Endometrium (tissue), 2 donors: ENCODE data around the gene GNAS-AS1.

Experiments
- FAIRE-seq: peaks from 2 replicates; lab custom pipeline; 2012; peaks lifted over from hg19 to GRCh38; lab: Jason Lieb, UNC
- donor health status: control.
- donor health status: control.

The GNAS-AS1 gene

GRCh38 chr20:58884966-58885365 is 34.3 kb upstream of the GNAS-AS1 start:
- FAIRE-seq, result no peak

- FAIRE-seq, result no peak
Measured at GRCh38 chr20:58883241-58883691, 32.6 kb upstream of the GNAS-AS1 start.

DNA sequence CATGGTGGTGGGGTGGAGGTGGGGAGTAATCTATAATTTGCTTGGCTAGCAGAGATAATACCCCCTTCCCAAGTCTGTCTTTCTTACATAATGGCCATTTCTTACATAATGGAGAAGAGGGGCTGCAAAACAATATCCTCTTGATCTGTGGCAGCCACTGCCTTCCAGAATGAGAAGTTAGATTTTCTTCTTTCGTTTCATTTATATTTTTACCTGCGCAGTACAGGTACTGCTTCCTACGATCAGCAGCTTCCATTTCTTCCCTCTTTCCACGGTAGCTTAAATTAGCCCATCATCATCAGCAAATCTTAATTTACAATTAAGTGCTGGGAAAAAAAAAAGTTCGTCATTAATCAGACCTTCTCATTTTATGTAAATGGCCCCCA is 32.0 kb upstream of the GNAS-AS1 start:
- no peak for FAIRE-seq

DNA sequence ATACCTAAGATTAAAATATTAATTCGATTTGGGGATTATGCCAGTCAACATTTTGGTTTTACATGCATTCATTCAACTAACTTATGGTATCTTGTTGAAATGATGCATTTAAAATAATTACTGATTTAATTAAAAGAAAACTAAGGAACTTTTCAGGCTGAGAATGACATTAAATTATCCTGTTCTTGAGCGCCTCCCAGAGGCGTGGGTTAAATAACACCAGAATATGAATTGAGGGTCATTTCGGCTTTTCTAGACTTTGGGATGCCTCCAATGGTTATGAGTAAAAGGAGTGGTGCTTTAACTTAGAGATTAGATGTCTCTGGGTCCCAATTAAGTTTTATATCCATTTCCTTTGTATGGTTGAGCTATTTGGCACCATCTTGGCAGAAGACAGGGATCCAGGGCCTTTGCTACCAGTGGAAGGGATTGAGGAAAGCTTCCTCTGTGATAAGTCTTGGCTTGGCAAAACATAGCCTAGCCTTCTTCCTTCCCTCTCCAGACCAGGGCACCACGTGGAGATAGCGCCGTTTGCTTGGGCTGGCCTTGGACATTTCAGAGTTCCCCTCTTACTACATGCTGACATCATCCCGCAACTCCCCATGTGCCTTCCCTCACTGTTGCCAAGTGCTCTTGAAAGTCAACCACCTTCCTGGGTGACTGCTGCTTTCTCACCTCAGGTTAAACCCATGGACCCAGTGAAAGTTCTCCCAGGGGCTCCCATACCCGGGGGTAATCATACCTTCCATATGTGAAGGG is 30.5 kb upstream of the GNAS-AS1 start:
- FAIRE-seq, result no peak

DNA sequence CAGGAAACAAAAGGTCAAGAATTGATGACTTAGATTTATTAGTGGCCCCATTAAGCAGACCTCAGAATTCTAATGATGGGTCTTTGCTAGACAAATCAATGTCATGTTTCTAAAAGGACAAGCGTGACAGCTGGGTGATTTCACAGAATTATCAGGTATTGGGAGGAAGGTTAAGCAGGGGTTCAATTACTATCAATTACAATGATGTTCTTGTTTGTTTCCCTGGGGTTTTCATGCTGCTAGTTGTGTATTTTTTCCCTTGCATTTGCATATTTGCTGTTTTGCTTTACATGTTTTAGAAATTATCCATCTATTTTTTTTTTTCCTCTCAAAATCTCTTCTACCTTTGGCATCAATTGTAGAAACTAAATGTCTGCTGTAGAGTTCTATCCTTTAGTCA is 29.7 kb upstream of the GNAS-AS1 start:
- no peak for FAIRE-seq

GRCh38 chr20:58878399-58878798 is 27.7 kb upstream of the GNAS-AS1 start:
- FAIRE-seq, result no peak

- no peak for FAIRE-seq
Measured at GRCh38 chr20:58877976-58878360, 27.3 kb upstream of the GNAS-AS1 start.

DNA sequence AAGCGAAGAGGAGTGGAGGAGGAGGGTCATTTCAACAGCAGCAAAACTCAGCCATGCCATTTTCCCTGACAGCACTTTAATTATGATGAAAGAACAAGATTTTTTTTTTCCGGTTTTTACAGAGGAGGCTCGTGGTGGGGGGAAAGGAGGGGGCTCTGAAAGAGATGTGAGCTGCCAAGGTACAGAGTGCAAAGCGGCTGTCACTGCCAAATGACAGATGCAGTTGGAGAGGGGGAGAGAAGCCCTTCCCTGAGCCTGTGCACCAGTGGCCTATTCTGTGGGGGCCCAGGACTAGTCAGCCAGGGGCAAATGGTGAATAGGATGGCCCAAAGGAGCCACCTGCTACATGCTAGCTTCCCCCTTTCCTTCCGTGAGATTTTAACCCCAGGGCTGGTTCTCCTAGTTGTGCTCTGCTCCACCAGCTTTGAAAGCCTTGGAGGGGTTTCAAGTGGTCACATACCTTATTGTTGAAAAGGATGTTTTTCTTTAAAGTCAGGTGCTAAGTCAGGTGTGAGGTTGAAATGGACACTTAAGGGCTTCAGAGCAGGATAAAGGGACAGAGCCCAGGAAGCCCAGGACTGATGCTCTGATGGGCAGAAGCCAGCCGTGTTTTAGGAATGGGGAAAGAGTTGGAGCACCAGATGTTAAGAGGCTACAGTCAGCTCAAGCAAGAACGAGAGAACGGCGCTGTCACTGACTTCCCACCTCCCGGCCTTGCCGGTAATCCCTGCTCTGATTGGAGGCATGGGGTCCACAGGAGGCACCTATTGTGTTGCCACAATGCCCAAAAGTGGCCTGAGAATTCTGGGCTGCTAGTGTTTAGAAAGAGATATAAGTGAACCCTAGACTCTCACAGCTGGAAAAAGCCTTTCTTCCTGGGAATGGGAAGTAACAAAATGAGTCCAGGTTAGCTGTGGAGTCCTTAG is 26.6 kb upstream of the GNAS-AS1 start:
- FAIRE-seq, result no peak

DNA sequence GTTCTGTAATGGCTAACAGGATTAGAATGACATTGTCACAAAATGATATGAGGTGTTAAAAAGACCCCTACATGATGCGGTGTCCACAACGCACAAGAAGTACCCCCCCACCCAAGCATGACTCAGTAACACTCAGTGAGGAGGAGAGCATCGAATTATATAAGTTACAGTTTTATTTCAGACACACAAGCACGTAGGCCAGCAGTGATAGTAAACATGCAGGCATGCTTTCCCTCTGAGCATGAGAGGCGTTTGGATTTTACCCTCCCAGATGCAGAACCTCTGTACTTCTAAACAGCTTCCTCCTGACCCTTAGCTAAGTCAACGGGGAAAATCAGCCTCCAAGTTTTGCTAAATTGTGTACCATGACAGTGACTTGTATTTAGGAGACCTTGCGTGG is 25.7 kb upstream of the GNAS-AS1 start:
- no peak for FAIRE-seq

DNA sequence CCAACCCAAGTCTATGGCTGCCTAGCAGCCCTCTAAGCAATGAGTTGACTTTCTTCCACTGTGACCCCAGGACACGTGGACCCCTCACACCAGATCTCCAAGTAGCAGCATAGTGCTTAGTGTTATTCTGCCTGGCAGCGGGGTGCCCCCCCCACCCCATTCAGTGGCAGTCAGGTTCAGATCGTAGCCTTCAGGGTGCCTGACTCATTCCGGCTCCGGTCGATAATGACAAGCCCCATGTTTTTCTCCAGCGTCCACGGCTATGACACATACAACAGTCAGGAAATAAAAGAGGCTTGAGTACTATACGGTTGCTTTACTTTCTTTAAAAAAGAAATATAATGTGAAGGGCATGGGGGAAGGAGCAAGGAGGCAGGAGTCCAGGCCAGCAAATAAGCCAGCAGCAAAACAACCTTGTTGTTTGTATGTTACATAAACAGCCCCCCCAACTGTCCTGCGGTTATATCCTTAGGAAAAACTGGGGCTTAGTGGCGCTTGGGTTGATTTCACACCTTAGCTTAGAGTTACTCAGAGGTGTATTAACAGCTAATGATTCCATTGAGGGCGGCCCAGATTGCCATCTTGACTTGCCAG is 24.9 kb upstream of the GNAS-AS1 start:
- FAIRE-seq, result no peak

- FAIRE-seq, result no peak
Measured at GRCh38 chr20:58875111-58875510, 24.4 kb upstream of the GNAS-AS1 start.

GRCh38 chr20:58874469-58874868 is 23.8 kb upstream of the GNAS-AS1 start:
- no peak for FAIRE-seq

GRCh38 chr20:58871533-58872102 is 20.9 kb upstream of the GNAS-AS1 start:
- FAIRE-seq, result no peak

DNA sequence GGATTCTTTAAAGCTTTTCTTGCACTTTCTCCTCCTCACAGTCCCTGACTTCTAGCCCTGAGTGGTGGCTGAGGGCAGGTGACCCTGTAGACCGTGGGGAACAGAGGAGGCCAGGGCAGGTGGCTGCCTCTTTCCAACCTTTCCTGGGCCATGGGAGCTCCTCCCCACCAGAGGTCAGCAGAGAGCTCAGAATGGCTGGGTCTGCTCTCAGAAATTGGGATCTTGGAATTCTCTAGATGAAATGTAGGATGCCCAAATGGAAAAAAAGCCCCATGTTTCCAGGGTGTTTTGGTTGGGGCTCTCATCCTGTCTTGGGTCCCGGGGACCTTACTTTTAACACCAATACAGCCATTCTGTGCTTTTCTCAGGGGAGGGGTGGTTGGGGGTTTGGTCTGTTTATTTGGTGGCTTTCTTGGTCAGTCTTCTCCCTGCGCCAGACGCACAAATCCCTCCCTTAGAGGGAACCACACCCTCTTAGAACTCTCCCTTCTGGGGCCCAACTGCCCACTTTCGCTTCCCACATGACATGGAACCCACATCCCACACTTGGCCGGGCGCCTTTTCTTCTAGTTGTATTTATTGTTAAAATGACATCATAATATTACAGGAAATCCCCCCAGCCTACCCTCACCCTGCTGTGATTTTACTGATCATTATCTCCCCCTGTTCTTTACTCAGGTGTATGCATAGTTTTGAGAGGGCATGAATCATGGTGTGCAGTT is 19.8 kb upstream of the GNAS-AS1 start:
- no peak for FAIRE-seq

DNA sequence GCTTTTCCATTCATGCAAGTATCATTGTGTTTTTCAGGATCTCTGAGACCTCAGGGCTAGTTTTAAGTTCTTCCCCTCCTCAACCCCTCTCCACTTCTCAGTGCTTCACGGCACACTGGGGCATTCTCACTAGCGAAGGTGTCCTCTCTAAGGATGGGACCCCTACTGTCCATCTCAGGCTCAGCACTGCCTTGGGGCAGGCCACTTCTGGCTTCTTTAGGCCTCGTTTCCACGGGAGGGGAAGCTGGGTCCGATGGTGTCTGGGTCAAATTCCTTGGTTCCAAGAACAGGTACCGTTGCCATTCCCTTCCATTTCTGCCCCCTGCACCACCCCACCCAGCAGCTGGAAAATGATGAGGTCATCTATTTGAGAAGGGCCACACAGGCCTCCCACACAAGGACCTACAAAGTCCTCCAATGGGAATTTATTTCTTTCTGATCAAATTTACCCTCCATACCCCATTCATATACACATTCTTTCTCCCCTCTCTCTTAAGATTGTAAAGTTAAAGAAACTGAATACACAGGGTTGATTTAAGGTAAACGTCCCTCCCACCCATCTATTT is 19.0 kb upstream of the GNAS-AS1 start:
- FAIRE-seq, result no peak

GRCh38 chr20:58868795-58869194 is 18.1 kb upstream of the GNAS-AS1 start:
- no peak for FAIRE-seq

GRCh38 chr20:58867211-58867610 is 16.5 kb upstream of the GNAS-AS1 start:
- peak; percentile 72 for FAIRE-seq

GRCh38 chr20:58865843-58866242 is 15.1 kb upstream of the GNAS-AS1 start:
- no peak for FAIRE-seq

- FAIRE-seq, result no peak
Measured at GRCh38 chr20:58864346-58864745, 13.6 kb upstream of the GNAS-AS1 start.

- FAIRE-seq, result no peak
Measured at GRCh38 chr20:58863044-58863790, 12.5 kb upstream of the GNAS-AS1 start.
